HG03442 (cell line): Measurements from ENCODE around the gene NCOR1.
"Not testable (repeated sequence)": the region's sequence is repeated elsewhere in the genome, so short reads cannot be mapped to it uniquely, and the experiment has no call there.

Source experiments
- ATAC-seq: cut with Tn5 transposase; IDR thresholded peaks from one replicate; pipeline ENCODE4 v1.9.1; 2021; ENCODE audit warnings: mild to moderate bottlenecking, moderate library complexity; ENCODE audit not compliant: unreplicated experiment

NCOR1 gene

GRCh38 chr17:16215273-16215964, at the start of gene NCOR1:
Gene NCOR1, minus strand, starts transcription at chr17:16215534. Its CDS starts 20,965 bp downstream, at chr17:16194569.
- peak; percentile 63 for ATAC-seq

GRCh38 chr17:16262201-16262600, 46.9 kb upstream of the NCOR1 start:
- no peak for ATAC-seq

GRCh38 chr17:16261049-16261448, 45.7 kb upstream of the NCOR1 start:
- ATAC-seq: no peak

- no peak for ATAC-seq
Observed at GRCh38 chr17:16259926-16260325, 44.6 kb upstream of the NCOR1 start.

- ATAC-seq: no peak
Observed at GRCh38 chr17:16258901-16259300, 43.6 kb upstream of the NCOR1 start.

GRCh38 chr17:16255481-16255921, 40.2 kb upstream of the NCOR1 start:
- ATAC-seq: no peak

- ATAC-seq: no peak
Observed at GRCh38 chr17:16254773-16255400, 39.6 kb upstream of the NCOR1 start.

- no peak for ATAC-seq
Observed at GRCh38 chr17:16251556-16251955, 36.2 kb upstream of the NCOR1 start.

GRCh38 chr17:16251043-16251442, 35.7 kb upstream of the NCOR1 start:
- no peak for ATAC-seq

GRCh38 chr17:16250635-16251034, 35.3 kb upstream of the NCOR1 start:
- ATAC-seq: no peak

GRCh38 chr17:16247586-16247984, 32.3 kb upstream of the NCOR1 start:
- no peak for ATAC-seq

GRCh38 chr17:16243801-16244567, 28.6 kb upstream of the NCOR1 start:
- no peak for ATAC-seq

GRCh38 chr17:16243385-16243784, 28.1 kb upstream of the NCOR1 start:
- no peak for ATAC-seq

GRCh38 chr17:16241906-16242399, 26.6 kb upstream of the NCOR1 start:
- ATAC-seq: no peak

- no peak for ATAC-seq
Observed at GRCh38 chr17:16239931-16240330, 24.6 kb upstream of the NCOR1 start.

GRCh38 chr17:16232391-16232790, 17.1 kb upstream of the NCOR1 start:
- no peak for ATAC-seq

GRCh38 chr17:16229912-16230561, 14.7 kb upstream of the NCOR1 start:
- not testable (repeated sequence) for ATAC-seq

- no peak for ATAC-seq
Observed at GRCh38 chr17:16222406-16222805, 7.1 kb upstream of the NCOR1 start.

- peak; percentile 51 for ATAC-seq
Observed at GRCh38 chr17:16217002-16217635, 1.8 kb upstream of the NCOR1 start, which contains the start of gene PIGL. Gene PIGL, plus strand, starts transcription at chr17:16217210. Its CDS starts 17 bp downstream, at chr17:16217227.

- ATAC-seq: not testable (repeated sequence)
Observed at GRCh38 chr17:16216341-16217001, 1.1 kb upstream of the NCOR1 start.
